Esophagus squamous epithelium (tissue), 5 donors: ENCODE results near the gene GNPAT. TPM values are rescaled to one million over a fixed set of nuclear protein-coding genes. Genes with fewer than 3 reads are reported as not detected.

Source experiments
- DNase-seq: peaks from one replicate; lab custom pipeline; 2025; lab: John Stamatoyannopoulos, UW
- H3K27ac ChIP-seq, 4 donors: fragments of 200-600 bp; sonication (generic); one replicate each; pipeline ENCODE4 v1.5.1; 2016 to 2019; ENCODE audit warnings: mild to moderate bottlenecking in 1 of 4
- H3K27me3 ChIP-seq, 4 donors: fragments of 200-600 bp; sonication (generic); 1 replicate in 3 of 4; 2 replicates in 1 of 4; pipeline versions ENCODE4 v1.5.1 to v1.6.0; 2017 to 2021; ENCODE audit warnings: antibody characterized with exemption in 1 of 4
- H3K36me3 ChIP-seq, 3 donors: fragments of 200-600 bp; sonication (generic); one replicate each; pipeline ENCODE4 v1.5.1; 2016 to 2019
- H3K4me1 ChIP-seq, 3 donors: fragments of 200-600 bp; sonication (generic); one replicate each; pipeline ENCODE4 v1.5.1; 2017 to 2019
- H3K4me3 ChIP-seq, 4 donors: fragments of 200-600 bp; sonication (generic); 1 replicate in 3 of 4; 2 replicates in 1 of 4; pipeline ENCODE4 v1.5.1; 2016 to 2019; ENCODE audit warnings: mild to moderate bottlenecking in 2 of 4, moderate library complexity in 1 of 4
- H3K9me3 ChIP-seq, 3 donors: fragments of 200-600 bp; sonication (generic); one replicate each; pipeline ENCODE4 v1.5.1; 2016 to 2019
- POLR2A ChIP-seq, 4 donors: fragments of 450-650 bp; IDR thresholded peaks; one replicate each; pipeline ENCODE4 v1.6.1; 2017; ENCODE audit warnings: antibody characterized with exemption in 4 of 4, mild to moderate bottlenecking in 4 of 4, moderate library complexity in 3 of 4
- WGBS, 2 donors: methylation state at CpG; one replicate each; pipeline ENCODE4 v1.1.5; 2018; 5-methylcytosine and 5-hydroxymethylcytosine counted together
- intact Hi-C: fragments of 100-400 bp; cut with DNase I; formaldehyde crosslinking; loops from one replicate; pipeline ENCODE4 v1.15.0; 2022
- total RNA-seq, 4 donors: library from RNA; depleted of rRNA; stranded (reverse); fragments of >200 nt; gene quantifications; one replicate each; pipeline ENCODE4 v1.1.0, GENCODE V29; 2016
- TF ChIP-seq, protein P1 (sequence below), 6 experiments: fragments of 450-650 bp in 4 of 6; fragments of 200-600 bp in 2 of 6; sonication (generic) in 2 of 6; IDR thresholded peaks; one replicate each; pipeline ENCODE4 v1.5.1; 2016 to 2019; ENCODE audit warnings: antibody characterized with exemption in 6 of 6, mild to moderate bottlenecking in 4 of 6, moderate library complexity in 4 of 6
- donor health status: DM: yes; HTN: yes; CAD: no.

The GNPAT gene
- total RNA-seq, 4 donors from 2014 or later: 14.9 to 44.0 (median 25.2) TPM

DNA sequence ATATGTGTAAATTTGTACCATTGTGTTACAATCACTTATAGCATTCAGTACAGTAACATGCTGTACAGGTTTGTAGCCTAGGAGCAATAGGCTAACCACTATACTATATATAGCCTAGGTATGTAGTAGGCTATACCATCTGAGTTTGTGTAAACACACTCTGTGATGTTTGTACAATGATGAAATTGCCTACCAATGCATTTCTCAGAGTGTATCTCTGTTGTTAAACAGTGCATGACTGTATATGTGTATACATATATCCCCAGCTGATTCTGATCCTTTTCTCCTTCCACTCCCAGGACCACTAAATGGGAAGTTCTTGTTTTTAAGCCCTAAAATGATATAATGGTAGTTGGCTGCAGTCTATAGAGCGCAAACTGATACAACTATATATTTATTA, 7.8 kb downstream of the GNPAT start:
- DNase-seq: no peak

DNA sequence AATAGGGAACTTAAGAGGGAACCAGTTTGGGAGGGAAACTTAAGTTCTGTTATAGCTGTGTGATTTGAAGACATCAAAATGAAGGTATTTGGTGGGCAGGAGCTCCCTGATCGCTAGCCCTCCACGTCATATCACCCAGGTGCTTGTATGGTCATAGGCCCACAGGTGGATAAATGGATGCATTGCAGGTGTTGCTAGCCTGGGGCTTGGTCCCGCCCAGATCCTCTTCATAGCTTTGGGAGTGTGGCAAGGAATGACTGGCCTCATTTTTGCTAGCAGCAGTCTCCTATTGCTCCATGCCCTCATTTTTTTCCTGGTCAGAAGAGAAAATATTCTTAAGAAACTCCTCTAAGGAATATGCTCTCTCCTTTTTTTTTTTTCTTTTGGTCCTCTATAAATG, 11.3 kb downstream of the GNPAT start:
- 80 to 95% methylated on average over 3 of the region's 3 CpGs for WGBS, 2 donors
- TF ChIP-seq, protein P1, sequence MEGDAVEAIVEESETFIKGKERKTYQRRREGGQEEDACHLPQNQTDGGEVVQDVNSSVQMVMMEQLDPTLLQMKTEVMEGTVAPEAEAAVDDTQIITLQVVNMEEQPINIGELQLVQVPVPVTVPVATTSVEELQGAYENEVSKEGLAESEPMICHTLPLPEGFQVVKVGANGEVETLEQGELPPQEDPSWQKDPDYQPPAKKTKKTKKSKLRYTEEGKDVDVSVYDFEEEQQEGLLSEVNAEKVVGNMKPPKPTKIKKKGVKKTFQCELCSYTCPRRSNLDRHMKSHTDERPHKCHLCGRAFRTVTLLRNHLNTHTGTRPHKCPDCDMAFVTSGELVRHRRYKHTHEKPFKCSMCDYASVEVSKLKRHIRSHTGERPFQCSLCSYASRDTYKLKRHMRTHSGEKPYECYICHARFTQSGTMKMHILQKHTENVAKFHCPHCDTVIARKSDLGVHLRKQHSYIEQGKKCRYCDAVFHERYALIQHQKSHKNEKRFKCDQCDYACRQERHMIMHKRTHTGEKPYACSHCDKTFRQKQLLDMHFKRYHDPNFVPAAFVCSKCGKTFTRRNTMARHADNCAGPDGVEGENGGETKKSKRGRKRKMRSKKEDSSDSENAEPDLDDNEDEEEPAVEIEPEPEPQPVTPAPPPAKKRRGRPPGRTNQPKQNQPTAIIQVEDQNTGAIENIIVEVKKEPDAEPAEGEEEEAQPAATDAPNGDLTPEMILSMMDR (IDR thresholded peaks at IDR 0.05): no peak
- TF ChIP-seq POLR2A (IDR thresholded peaks at IDR 0.05): no peak
- H3K4me3 ChIP-seq: no peak overlapping the region
- no peak overlapping the region for H3K27ac ChIP-seq
- peaks cover 0 to 71% (median 0%) of the 10 kb centered on the region in 3 donors for H3K36me3 ChIP-seq
- intact Hi-C loops: no loop called here
- no peaks in the 10 kb centered on the region for H3K9me3 ChIP-seq
- no peaks in the 10 kb centered on the region for H3K4me1 ChIP-seq
- DNase-seq: no peak
- no peaks in the 10 kb centered on the region for H3K27me3 ChIP-seq

More for the DNA sequence above, 7.8 kb downstream of the GNPAT start:
- Histone ChIP-seq H3K4me1 (peaks cover 0 to 13% (median 0%) of the 10 kb centered on the region in 3 donors), H3K27ac (no peak overlapping the region), H3K36me3 (peaks cover 0 to 61% (median 0%) of the 10 kb centered on the region in 3 donors), H3K27me3 (no peaks in the 10 kb centered on the region), H3K9me3 (no peaks in the 10 kb centered on the region), H3K4me3 (no peak overlapping the region)
- whole genome bisulfite sequencing, 2 donors: 90 to 100% methylated on average over 1 of the region's 1 CpG
- intact Hi-C loops: no loop called here
- TF ChIP-seq, protein P1 (IDR thresholded peaks at IDR 0.05): no peak
- no peak for TF ChIP-seq POLR2A (IDR thresholded peaks at IDR 0.05)

DNA sequence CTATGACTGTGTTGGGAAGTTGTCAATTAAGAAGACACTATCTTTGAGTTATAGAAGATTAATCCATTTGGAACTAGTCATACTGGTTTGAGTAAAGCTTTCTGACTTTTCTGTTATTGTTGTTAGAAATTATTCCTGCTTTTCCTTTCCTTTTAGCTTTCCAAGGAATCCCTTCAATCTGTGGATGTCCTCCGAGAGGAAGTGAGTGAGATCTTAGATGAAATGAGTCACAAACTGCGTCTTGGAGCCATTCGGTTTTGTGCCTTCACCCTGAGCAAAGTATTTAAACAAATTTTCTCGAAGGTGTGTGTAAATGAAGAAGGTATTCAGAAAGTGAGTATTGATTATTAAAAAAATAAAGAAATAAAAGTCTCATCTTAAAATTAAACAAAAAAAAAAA, 19.3 kb downstream of the GNPAT start:
- no peak overlapping the region for H3K27ac ChIP-seq
- intact Hi-C loops: loop anchor here (10.0 kb wide), 1 partner anchor 54 kb away; no protein-coding TSS in a partner anchor
- no peaks in the 10 kb centered on the region for H3K27me3 ChIP-seq
- 82 to 85% methylated on average over 4 of the region's 4 CpGs for WGBS, 2 donors
- peaks cover 0 to 6% (median 0%) of the 10 kb centered on the region in 3 donors for H3K9me3 ChIP-seq
- no peaks in the 10 kb centered on the region for H3K4me1 ChIP-seq
- no peak overlapping the region for H3K4me3 ChIP-seq
- DNase-seq: no peak
- no peak for TF ChIP-seq POLR2A (IDR thresholded peaks at IDR 0.05)
- TF ChIP-seq, protein P1 (IDR thresholded peaks at IDR 0.05): no peak
- peaks cover under 1 to 98% (median 5%) of the 10 kb centered on the region in 3 donors for H3K36me3 ChIP-seq

DNA sequence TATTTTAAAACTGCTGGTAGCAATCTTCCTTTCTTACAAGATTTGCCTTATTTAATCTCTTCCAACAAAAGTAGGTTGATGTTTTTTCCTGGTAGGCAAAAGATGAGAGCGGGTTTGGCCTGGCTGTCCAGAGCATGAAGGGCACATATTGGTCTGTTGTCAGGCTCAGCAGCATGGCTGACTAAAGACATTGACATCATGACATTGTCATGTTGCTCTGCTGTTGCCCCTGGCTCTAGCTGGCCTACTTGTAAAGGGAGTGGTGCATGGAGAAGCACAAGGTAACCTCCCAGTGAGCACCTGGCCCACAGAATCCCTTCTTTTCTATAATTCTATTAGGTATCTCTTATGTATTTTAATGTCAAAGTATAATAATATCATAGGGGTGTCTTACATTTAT, 23.6 kb downstream of the GNPAT start:
- 100% methylated on average over 1 of the region's 1 CpG for WGBS, 2 donors
- H3K36me3 ChIP-seq: peaks cover 3 to 100% (median 17%) of the 10 kb centered on the region in 3 donors
- H3K4me3 ChIP-seq: no peak overlapping the region
- no peaks in the 10 kb centered on the region for H3K9me3 ChIP-seq
- H3K27ac ChIP-seq: no peak overlapping the region
- H3K4me1 ChIP-seq: no peaks in the 10 kb centered on the region
- no peak for TF ChIP-seq POLR2A (IDR thresholded peaks at IDR 0.05)
- TF ChIP-seq, protein P1 (IDR thresholded peaks at IDR 0.05): no peak
- DNase-seq: no peak
- intact Hi-C loops: loop anchor here (10.0 kb wide), 1 partner anchor 50 kb away; no protein-coding TSS in a partner anchor
- no peaks in the 10 kb centered on the region for H3K27me3 ChIP-seq

DNA sequence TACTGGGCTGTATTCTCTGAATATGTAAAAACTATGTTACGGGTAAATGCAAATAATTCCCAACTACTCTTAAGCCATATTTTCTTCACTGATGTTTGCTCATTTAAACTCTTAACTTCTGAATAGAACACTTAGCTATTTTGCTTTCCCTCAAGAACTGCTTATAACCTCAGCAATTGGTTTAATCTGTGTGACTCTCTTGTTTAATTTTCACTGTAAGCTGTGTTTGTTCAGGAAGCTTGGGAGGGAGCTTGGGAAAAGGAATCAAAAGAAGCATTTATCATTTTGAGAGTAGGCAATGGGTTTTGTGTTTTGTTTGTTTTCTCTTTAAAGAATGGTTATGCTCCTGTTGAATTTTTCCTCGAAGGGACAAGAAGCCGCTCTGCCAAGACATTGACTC, 24.4 kb downstream of the GNPAT start:
- Histone ChIP-seq H3K9me3 (no peaks in the 10 kb centered on the region), H3K36me3 (peaks cover 3 to 100% (median 17%) of the 10 kb centered on the region in 3 donors), H3K4me3 (no peak overlapping the region), H3K27ac (no peak overlapping the region), H3K27me3 (no peaks in the 10 kb centered on the region), H3K4me1 (no peaks in the 10 kb centered on the region)
- intact Hi-C loops: loop anchor here (10.0 kb wide), 1 partner anchor 49 kb away; no protein-coding TSS in a partner anchor
- WGBS, 2 donors: 82 to 95% methylated on average over 3 of the region's 3 CpGs
- TF ChIP-seq POLR2A (IDR thresholded peaks at IDR 0.05): no peak
- TF ChIP-seq, protein P1 (IDR thresholded peaks at IDR 0.05): no peak
- DNase-seq: no peak
